ENCODE data around the gene PKIB. TPM values are rescaled to one million over a fixed set of nuclear protein-coding genes. Genes with fewer than 3 reads are reported as not detected.

Gene PKIB
- total and polyA plus RNA-seq, 2 donors (not counting 3 experiments of a cell fraction or from before 2014, with no cell fraction given), result not detected

- no peak for DNase-seq (ENCODE audit: low read depth, low spot score)
- no peak overlapping the region for H3K4me3 ChIP-seq (replicated peaks in 1 of 3; ENCODE audit: insufficient read depth in 1 of 3, low read depth in 1 of 3, low read length in 3 of 3)
- ChIA-PET CTCF (no interaction called here), POLR2A (no interaction called here)
- no peaks in the 10 kb centered on the region for H3K4me1 ChIP-seq (ENCODE audit: control insufficient read depth, extremely low read depth, insufficient read depth, low read length)
- no peaks in the 10 kb centered on the region for H3K36me3 ChIP-seq (ENCODE audit: control insufficient read depth in 2 of 2, extremely low read depth in 1 of 2, insufficient read depth in 2 of 2, low read length in 2 of 2)
- intact Hi-C loops (cut with micrococcal nuclease), result no loop called here
- H3K4me2 ChIP-seq (ENCODE audit: insufficient read depth, low read length), result no peak overlapping the region
- no TSS peak for BruUV-seq (replicated peaks)
- no peaks in the 10 kb centered on the region for H3K27me3 ChIP-seq (ENCODE audit: control insufficient read depth in 2 of 2, insufficient read depth in 2 of 2, low read length in 2 of 2)
- H2AFZ ChIP-seq (ENCODE audit: low read depth, low read length), result no peak overlapping the region
- H4K20me1 ChIP-seq (replicated peaks; ENCODE audit: control insufficient read depth, extremely low read depth, insufficient read depth, low read length), result no peaks in the 10 kb centered on the region
- no peaks in the 10 kb centered on the region for H3K9me3 ChIP-seq (replicated peaks; ENCODE audit: control insufficient read depth, insufficient read depth, low read length)
- H3K9me1 ChIP-seq (replicated peaks; ENCODE audit: control insufficient read depth, extremely low read depth, insufficient read depth, low read length), result no peaks in the 10 kb centered on the region
- H3K27ac ChIP-seq (ENCODE audit: insufficient read depth, low read depth, low read length), result no peak overlapping the region
- dilution Hi-C loops (cut with MboI; ENCODE audit: extremely low pct_ligation_motif_present, low sequenced_read_pairs), result no loop called here
- TF ChIP-seq EZH2 (IDR thresholded peaks at IDR 0.05; ENCODE audit: borderline replicate concordance, low read depth, low read length, severe bottlenecking), result no peak
- TF ChIP-seq JUN (IDR thresholded peaks at IDR 0.05; ENCODE audit: borderline replicate concordance, insufficient read depth, insufficient read length, low read depth), result no peak
- no peak for TF ChIP-seq POLR2AphosphoS5 (IDR thresholded peaks at IDR 0.05; ENCODE audit: insufficient read depth, low read depth, low read length)
- TF ChIP-seq POLR2A (IDR thresholded peaks at IDR 0.05; ENCODE audit: low read depth, low read length), result no peak
- TF ChIP-seq MYC (IDR thresholded peaks at IDR 0.05; ENCODE audit: low read depth, low read length), result no peak
- TF ChIP-seq GATA2 (IDR thresholded peaks at IDR 0.05; ENCODE audit: insufficient read depth, insufficient read length, low read depth, low read length), result no peak
- TF ChIP-seq FOS (IDR thresholded peaks at IDR 0.05; ENCODE audit: borderline replicate concordance, insufficient read depth, low read length), result no peak
- TF ChIP-seq MAX (IDR thresholded peaks at IDR 0.05; ENCODE audit: insufficient read depth, insufficient read length), result no peak
- no peak for TF ChIP-seq CTCF (IDR thresholded peaks at IDR 0.05; ENCODE audit: extremely low read depth in 1 of 2, insufficient read depth in 1 of 2, low read depth in 1 of 2, low read length in 2 of 2)
- FAIRE-seq, result no peak
- no peaks in the 10 kb centered on the region for H3K79me2 ChIP-seq (ENCODE audit: control insufficient read depth, insufficient read depth, low read length)
- H3K9ac ChIP-seq (replicated peaks; ENCODE audit: extremely low read depth, insufficient read depth, low read length), result no peak overlapping the region
These were observed 38.3 kb upstream of the PKIB start for GRCh38 chr6:122571888-122572287.

All from endothelial cell of umbilical vein (primary cell).